HG03571 (cell line): Measurements from ENCODE around the gene NRARP.
"Not testable (repeated sequence)": the region's sequence is repeated elsewhere in the genome, so short reads cannot be mapped to it uniquely, and the experiment has no call there.

Experiments
- ATAC-seq: cut with Tn5 transposase; IDR thresholded peaks from one replicate; pipeline ENCODE4 v1.9.1; 2021; ENCODE audit not compliant: unreplicated experiment

Gene NRARP

DNA sequence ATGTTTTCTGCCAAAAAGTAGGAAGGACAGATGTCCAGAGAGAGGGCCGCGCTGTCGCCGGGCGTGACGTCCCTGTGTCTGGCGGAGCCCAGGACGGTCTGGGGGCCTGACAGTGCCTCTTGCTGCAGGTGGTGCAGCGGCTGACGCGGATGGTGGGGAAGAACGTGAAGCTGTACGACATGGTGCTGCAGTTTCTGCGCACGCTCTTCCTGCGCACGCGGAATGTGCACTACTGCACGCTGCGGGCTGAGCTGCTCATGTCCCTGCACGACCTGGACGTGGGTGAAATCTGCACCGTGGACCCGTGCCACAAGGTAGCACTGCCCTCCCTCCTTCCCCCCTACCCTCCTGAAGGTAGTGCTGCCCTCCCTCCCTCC lies 39.2 kb downstream of the NRARP start:
- ATAC-seq: no peak

DNA sequence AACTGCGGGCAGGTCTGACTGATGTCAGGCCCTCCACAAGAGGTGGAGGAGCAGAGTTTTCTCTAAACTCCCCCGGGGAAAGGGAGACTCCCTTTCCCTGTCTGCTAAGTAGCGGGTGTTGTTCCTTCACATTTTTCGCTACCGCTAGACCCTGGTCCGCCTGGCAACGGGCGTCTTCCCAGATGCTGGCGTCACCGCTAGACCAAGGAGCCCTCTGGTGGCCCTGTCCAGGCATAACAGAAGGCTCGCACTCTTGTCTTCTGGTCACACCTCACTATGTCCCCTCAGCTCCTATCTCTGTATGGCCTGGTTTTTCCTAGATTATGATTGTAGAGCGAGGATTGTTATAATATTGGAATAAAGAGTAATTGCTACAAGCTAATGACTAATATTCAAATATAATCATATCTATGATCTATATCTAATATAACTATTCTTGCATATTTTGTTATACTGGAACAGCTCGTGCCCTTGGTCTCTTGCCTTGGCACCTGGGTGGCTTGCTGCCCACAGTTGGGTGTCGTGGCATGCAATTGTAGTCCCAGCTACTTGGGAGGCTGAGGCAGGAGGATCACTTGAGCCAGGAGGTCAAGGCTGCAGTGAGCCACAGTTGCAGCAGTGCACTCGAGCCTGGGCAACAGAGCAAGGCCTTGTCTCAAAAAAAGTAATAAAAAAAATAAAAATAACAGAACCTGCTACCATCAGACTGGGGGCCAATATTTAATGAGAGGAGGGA lies 39.7 kb downstream of the NRARP start:
- not testable (repeated sequence) for ATAC-seq

DNA sequence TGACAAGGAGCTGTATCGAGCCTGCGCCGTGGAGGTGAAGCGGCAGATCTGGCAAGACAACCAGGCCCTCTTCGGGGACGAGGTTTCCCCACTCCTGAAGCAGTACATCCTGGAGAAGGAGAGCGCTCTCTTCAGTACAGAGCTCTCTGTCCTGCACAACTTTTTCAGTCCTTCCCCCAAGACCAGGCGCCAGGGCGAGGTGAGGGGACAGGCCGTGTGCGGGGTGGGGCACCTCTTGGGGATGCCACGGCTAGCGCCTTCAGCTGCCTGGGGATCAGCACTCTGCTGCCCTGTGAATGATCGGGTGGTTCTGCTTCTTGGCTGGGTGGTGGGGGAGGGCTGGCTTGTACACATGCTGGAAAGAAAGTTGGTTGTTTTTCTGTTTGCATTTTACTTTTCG lies 45.2 kb downstream of the NRARP start:
- ATAC-seq: no peak

DNA sequence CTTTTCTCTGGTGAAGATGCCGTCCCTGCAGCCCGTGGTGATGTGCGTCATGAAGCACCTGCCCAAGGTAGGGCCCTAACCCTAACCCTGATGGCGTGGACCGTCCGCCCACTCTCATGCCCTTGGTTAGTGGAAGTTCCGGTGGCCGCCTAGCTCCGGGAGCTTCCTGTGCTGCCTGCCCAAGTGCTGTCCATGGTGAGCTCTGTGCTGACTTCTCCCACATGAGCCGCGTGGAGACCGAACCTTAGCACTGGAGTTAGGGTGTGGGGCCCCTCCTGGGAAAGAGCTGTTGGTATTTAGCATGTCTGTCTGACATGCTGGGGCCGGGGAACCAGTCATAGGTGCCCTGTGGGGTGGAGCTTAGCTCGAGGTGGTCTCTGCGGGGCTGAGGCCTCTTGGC lies 45.7 kb downstream of the NRARP start:
- ATAC-seq: no peak

- ATAC-seq: peak; percentile 18
Observed at GRCh38 chr9:137255448-137256114, 46.5 kb downstream of the NRARP start.

DNA sequence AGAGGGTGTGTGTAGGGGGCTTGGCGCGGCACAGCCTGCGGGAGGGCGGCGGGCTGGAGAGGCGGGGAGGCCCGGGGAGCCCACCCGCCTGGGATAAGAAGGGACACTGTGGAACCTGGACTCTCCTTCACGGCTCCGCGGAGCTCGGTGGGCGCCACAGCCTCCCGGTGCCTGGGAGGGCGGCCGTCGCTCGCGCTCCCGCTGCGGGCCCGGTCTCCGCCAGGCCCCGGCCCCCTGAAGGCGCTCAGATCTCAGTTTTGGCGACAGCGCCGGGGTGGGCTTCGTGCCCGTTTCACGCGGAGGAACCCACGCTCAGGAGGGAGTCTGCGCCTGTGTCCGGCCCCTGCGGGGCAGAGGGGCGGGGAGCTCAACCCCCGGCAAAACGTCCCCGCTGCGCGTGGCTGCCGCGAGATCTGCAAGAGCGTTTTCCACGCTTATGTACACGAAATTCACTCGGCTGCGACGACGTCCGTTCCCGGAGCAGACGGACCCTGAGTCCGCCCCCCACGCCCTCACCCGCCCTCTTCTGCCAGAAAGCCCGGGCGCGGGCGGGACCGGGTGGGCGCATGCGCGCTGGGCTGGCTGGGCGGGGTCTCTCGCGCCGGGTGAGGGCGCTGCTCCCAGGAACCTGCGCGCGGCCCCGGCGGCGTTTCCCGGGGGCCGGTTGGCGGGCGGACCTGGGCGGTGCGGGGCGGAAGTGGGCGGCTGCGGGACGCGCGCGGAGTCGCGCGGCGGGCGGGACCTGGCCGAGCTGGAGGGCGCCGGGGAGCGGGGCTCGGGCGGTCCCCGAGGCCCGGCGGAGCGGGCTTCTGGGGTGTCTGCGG lies 47.2 kb downstream of the NRARP start, which contains the start of gene NELFB:
NELFB (plus strand) TSS at position 704 of the 824 bp plus-strand sequence.
- peak; percentile 72 for ATAC-seq

GRCh38 chr9:137253717-137254623 lies 48.1 kb downstream of the NRARP start:
- no peak for ATAC-seq

GRCh38 chr9:137252555-137253506 lies 49.2 kb downstream of the NRARP start:
- no peak for ATAC-seq

DNA sequence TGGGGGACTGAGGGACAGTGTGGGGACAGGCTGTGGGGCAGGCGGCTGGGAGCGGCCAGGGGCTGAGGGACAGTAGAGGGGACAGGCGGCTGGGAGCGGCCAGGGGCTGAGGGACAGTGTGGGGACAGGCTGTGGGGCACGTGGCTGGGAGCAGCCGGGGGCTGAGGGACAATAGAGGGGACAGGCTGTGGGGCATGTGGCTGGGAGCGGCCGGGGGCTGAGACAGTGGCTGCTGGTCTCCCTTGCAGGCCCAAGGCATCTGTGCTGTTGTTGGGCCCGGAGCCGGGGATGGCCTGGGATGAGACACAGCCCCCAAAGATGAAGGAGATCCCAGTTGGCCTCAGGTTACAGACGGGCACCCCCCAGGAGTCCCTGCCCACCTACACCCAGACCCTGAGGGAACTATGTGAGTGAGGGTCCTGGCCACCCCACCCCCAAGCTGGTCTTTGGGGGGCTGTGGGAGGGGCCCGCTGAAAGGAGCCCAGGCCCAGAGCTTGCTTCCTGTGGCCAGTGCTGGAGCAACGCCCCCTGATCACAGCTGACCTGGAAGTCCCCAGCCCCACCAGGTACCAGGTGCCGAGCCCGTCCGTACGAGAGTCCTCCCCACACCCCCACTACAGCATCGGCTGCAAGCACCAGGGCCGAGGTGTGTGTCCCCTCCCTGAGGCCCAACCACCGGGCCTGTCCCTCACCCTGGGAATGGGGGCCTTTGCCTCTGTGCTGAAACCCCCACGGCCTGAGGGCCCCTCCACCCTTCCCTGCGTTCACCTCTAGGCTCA lies 50.4 kb downstream of the NRARP start:
- ATAC-seq: no peak

- ATAC-seq: no peak
Observed at GRCh38 chr9:137251194-137251461, 50.9 kb downstream of the NRARP start, which contains the start of gene STPG3. TSS of gene STPG3 (plus strand) at chr9:137251286. CDS start at chr9:137251287, 1 bp downstream.

GRCh38 chr9:137250329-137251193 lies 51.5 kb downstream of the NRARP start:
- ATAC-seq: no peak
